ENCODE data around the gene MZB1. TPM values are rescaled to one million over a fixed set of nuclear protein-coding genes. Genes with fewer than 3 reads are reported as not detected.
A peak's percentile ranks its signal among the peaks of the same experiment; 100 is the strongest.

MZB1 gene
- total and polyA plus RNA-seq, 8 donors: 0.28 to 11.6 (median 0.67) TPM; not detected in 3

- peaks cover 0 to 22% (median 20%) of the 10 kb centered on the region in 3 donors for H3K4me1 ChIP-seq
- no peak for FAIRE-seq
- no peak for DNase-seq
- ATAC-seq: no peak
- no peaks in the 10 kb centered on the region for H3K36me3 ChIP-seq
- no peaks in the 10 kb centered on the region for H3K27me3 ChIP-seq
- no peak overlapping the region for H3K27ac ChIP-seq
- TF ChIP-seq CTCF (IDR thresholded peaks at IDR 0.05): no peak
- intact Hi-C loops (cut with DNase I): no loop called here
- no peak overlapping the region for H3K4me3 ChIP-seq
- no peaks in the 10 kb centered on the region for H3K9me3 ChIP-seq
- WGBS, 2 donors: 50 to 66% methylated on average over 2 of the region's 2 CpGs
Observed at GRCh38 chr5:139344177-139344576, 45.5 kb downstream of the MZB1 start.

GRCh38 chr5:139343476-139343875, 46.2 kb downstream of the MZB1 start:
- intact Hi-C loops (cut with DNase I): no loop called here
- Histone ChIP-seq H3K4me1 (peaks cover 0 to 22% (median 20%) of the 10 kb centered on the region in 3 donors), H3K4me3 (peak overlapping the region in 2 of 4 donors; percentile 71 to 86), H3K27me3 (no peaks in the 10 kb centered on the region), H3K9me3 (no peaks in the 10 kb centered on the region), H3K27ac (no peak overlapping the region), H3K36me3 (no peaks in the 10 kb centered on the region)
- WGBS, 2 donors: 75 to 84% methylated on average over 9 of the region's 9 CpGs
- no peak for FAIRE-seq
- no peak for ATAC-seq
- TF ChIP-seq CTCF (IDR thresholded peaks at IDR 0.05): no peak
- DNase-seq: no peak

- H3K9me3 ChIP-seq: no peaks in the 10 kb centered on the region
- 0 to 1% methylated on average over 16 of the region's 16 CpGs for WGBS, 2 donors
- no peaks in the 10 kb centered on the region for H3K36me3 ChIP-seq
- no peak for FAIRE-seq
- H3K4me1 ChIP-seq: peaks cover 0 to 22% (median 20%) of the 10 kb centered on the region in 3 donors
- no peak for ATAC-seq
- H3K27ac ChIP-seq: peak overlapping the region; percentile 92 to 98 (median 96)
- H3K4me3 ChIP-seq: peak overlapping the region; percentile 71 to 86 (median 76)
- DNase-seq: no peak
- intact Hi-C loops (cut with DNase I): no loop called here
- TF ChIP-seq CTCF (IDR thresholded peaks at IDR 0.05): no peak
- H3K27me3 ChIP-seq: no peaks in the 10 kb centered on the region
Observed at GRCh38 chr5:139342423-139342723, 47.3 kb downstream of the MZB1 start.

GRCh38 chr5:139341689-139342422, 47.9 kb downstream of the MZB1 start, which contains the start of gene PAIP2:
PAIP2 (plus strand) TSS chr5:139341854; CDS start chr5:139363785, 21,931 bp downstream.
- H3K36me3 ChIP-seq: no peaks in the 10 kb centered on the region
- intact Hi-C loops (cut with DNase I): no loop called here
- peak; percentile 96 to 99 (median 98) for ATAC-seq
- peak; percentile 95 to 99 (median 97) for DNase-seq
- H3K4me1 ChIP-seq: peaks cover 0 to 22% (median 20%) of the 10 kb centered on the region in 3 donors
- peak within 1 kb of the TSS; percentile 92 to 98 (median 96) for H3K27ac ChIP-seq
- H3K27me3 ChIP-seq: no peaks in the 10 kb centered on the region
- WGBS, 2 donors: 0% methylated on average over 64 to 66 of the region's 66 CpGs
- no peak for FAIRE-seq
- H3K4me3 ChIP-seq: peak within 1 kb of the TSS; percentile 71 to 86 (median 76)
- no peaks in the 10 kb centered on the region for H3K9me3 ChIP-seq
- TF ChIP-seq CTCF (IDR thresholded peaks at IDR 0.05): peak; percentile 47 to 71 (median 59)

- H3K27me3 ChIP-seq: no peaks in the 10 kb centered on the region
- FAIRE-seq (no peak), DNase-seq (no peak), ATAC-seq (peak in 1 of 4 donors; percentile 4)
- H3K4me3 ChIP-seq: peak overlapping the region in 3 of 4 donors; percentile 71 to 86 (median 75)
- intact Hi-C loops (cut with DNase I): no loop called here
- peak overlapping the region in 2 of 4 donors; percentile 98 for H3K27ac ChIP-seq
- peaks cover 0 to 22% (median 20%) of the 10 kb centered on the region in 3 donors for H3K4me1 ChIP-seq
- no peaks in the 10 kb centered on the region for H3K9me3 ChIP-seq
- WGBS, 2 donors: 1% methylated on average over 17 of the region's 17 CpGs
- H3K36me3 ChIP-seq: no peaks in the 10 kb centered on the region
- TF ChIP-seq CTCF (IDR thresholded peaks at IDR 0.05): no peak
Observed at GRCh38 chr5:139341187-139341688, 48.5 kb downstream of the MZB1 start.

Data from pancreas (tissue), 10 donors.